NT2/D1 (cell line): Measurements from ENCODE around the gene CHST5.

Experiments
- SUZ12 ChIP-seq: IDR thresholded peaks from 2 replicates; pipeline ENCODE4 v1.6.1; 2011; ENCODE audit not compliant: insufficient read length, insufficient read depth; ENCODE audit errors: extremely low read depth
- YY1 ChIP-seq: IDR thresholded peaks from 2 replicates; pipeline ENCODE4 v1.6.1; 2011; ENCODE audit not compliant: insufficient read length, insufficient read depth
- ZNF274 ChIP-seq: IDR thresholded peaks from 2 replicates; pipeline ENCODE4 v1.6.1; 2011; ENCODE audit warnings: mild to moderate bottlenecking, low read depth, low read length

- TF ChIP-seq ZNF274 = no peak
- TF ChIP-seq YY1 = no peak
- no peak for TF ChIP-seq SUZ12
Measured at GRCh38 chr16:75546293-75546692, 10.4 kb upstream of the CHST5 start.
